HepG2 (cell line): ENCODE data around the gene ARHGEF7. TPM values are rescaled to one million over a fixed set of nuclear protein-coding genes. Genes with fewer than 3 reads are reported as not detected.

Source experiments
- ATAC-seq: fragments of 200-7000 bp; cut with Tn5 transposase; 3 replicates; pipeline ENCODE4 v1.9.1; 2020; ENCODE audit warnings: mild to moderate bottlenecking, moderate library complexity
- BruUV-seq: library from RNA; stranded (reverse); fragments of 400-500 nt; replicated peaks from 2 replicates; lab custom pipeline; 2021; lab: Mats Ljungman, UMichigan
- CTCF ChIA-PET: fragments of 300-600 bp; formaldehyde crosslinking; extraction: SDS; loops from one replicate; lab custom pipeline; 2021; ENCODE audit warnings: low total read pairs, inconsistent platforms, low intra/inter-chr PET ratio; lab: Yijun Ruan, JAX
- POLR2A ChIA-PET: fragments of 350-600 bp; sonication (Branson Sonifier 250); formaldehyde crosslinking; loops from one replicate; lab custom pipeline; 2020; ENCODE audit warnings: antibody characterized with exemption, inconsistent platforms; lab: Yijun Ruan, JAX
- DNase-seq: peaks from one replicate; pipeline ENCODE4 v3.0.0-alpha.2; 2015; ENCODE audit warnings: low spot score
- FAIRE-seq: peaks from 3 replicates; lab custom pipeline; 2011; peaks lifted over from hg19 to GRCh38; lab: Jason Lieb, UNC
- H2AFZ ChIP-seq: one replicate; pipeline ENCODE4 v1.6.1; 2011; ENCODE audit warnings: low read length, inconsistent platforms
- H3K27ac ChIP-seq: fragments of 300-600 bp; 3 replicates; pipeline ENCODE4 v1.8.0; 2011; ENCODE audit warnings: mixed run types, mild to moderate bottlenecking, mixed read lengths, low read length, inconsistent platforms; ENCODE audit not compliant: insufficient read depth; ENCODE audit errors: extremely low read length
- H3K27me3 ChIP-seq, 2 experiments: fragments of 200-600 bp in 1 of 2; 2 replicates in 1 of 2; 3 replicates in 1 of 2; pipeline versions ENCODE4 v1.6.0 to v1.8.0; 2011; ENCODE audit warnings: low read length in 2 of 2, mild to moderate bottlenecking in 2 of 2, moderate library complexity in 2 of 2, inconsistent platforms in 1 of 2; ENCODE audit not compliant: insufficient read depth in 2 of 2, control insufficient read depth in 1 of 2
- H3K36me3 ChIP-seq, 2 experiments: fragments of 200-600 bp in 1 of 2; replicated peaks in 1 of 2; 2 replicates in 1 of 2; 3 replicates in 1 of 2; pipeline versions ENCODE4 v1.5.1 to v1.8.0; 2011; ENCODE audit warnings: low read length in 2 of 2, inconsistent platforms in 1 of 2; ENCODE audit not compliant: insufficient read depth in 2 of 2, control insufficient read depth in 1 of 2
- H3K4me1 ChIP-seq: 2 replicates; pipeline ENCODE4 v1.5.1; 2012; ENCODE audit warnings: low read length, inconsistent platforms; ENCODE audit not compliant: insufficient read depth
- H3K4me2 ChIP-seq: 2 replicates; pipeline ENCODE4 v1.6.0; 2011; ENCODE audit warnings: low read depth, low read length, inconsistent platforms
- H3K4me3 ChIP-seq, 3 experiments: fragments of 200-600 bp in 1 of 3; sonication (generic), shearing (Covaris generic) in 1 of 3; replicated peaks in 1 of 3; 2 replicates each; pipeline ENCODE4 v1.5.1; 2011 to 2016; ENCODE audit warnings: low read length in 3 of 3, inconsistent platforms in 2 of 3, low read depth in 2 of 3, mild to moderate bottlenecking in 2 of 3, control low read depth in 1 of 3, mixed read lengths in 1 of 3; ENCODE audit not compliant: insufficient read depth in 1 of 3
- H3K79me2 ChIP-seq: one replicate; pipeline ENCODE4 v1.6.1; 2011; ENCODE audit warnings: low read length, inconsistent platforms; ENCODE audit not compliant: insufficient read depth
- H3K9ac ChIP-seq: 2 replicates; pipeline ENCODE4 v1.6.0; 2011; ENCODE audit warnings: mild to moderate bottlenecking, low read depth, low read length, inconsistent platforms; ENCODE audit not compliant: insufficient read depth
- H3K9me3 ChIP-seq: 2 replicates; pipeline ENCODE4 v1.5.1; 2012; ENCODE audit warnings: mild to moderate bottlenecking, low read length
- H4K20me1 ChIP-seq: 2 replicates; pipeline ENCODE4 v1.6.0; 2011; ENCODE audit warnings: inconsistent platforms, mild to moderate bottlenecking, low read length, moderate library complexity; ENCODE audit not compliant: insufficient read depth
- CTCF ChIP-seq: sonication (generic); formaldehyde crosslinking; IDR thresholded peaks from 2 replicates; pipeline ENCODE4 v1.5.0; 2020; ENCODE audit warnings: mild to moderate bottlenecking, missing genetic modification reagents, moderate library complexity
- HNF4A ChIP-seq: sonication (generic); formaldehyde crosslinking; IDR thresholded peaks from 2 replicates; pipeline ENCODE4 v1.4.0; 2020; ENCODE audit warnings: missing genetic modification reagents
- HNRNPK ChIP-seq: fragments of 200-400 bp; formaldehyde crosslinking; IDR thresholded peaks from 2 replicates; pipeline ENCODE4 v1.6.1; 2018; ENCODE audit warnings: low read length, low read depth, moderate library complexity, mild to moderate bottlenecking; ENCODE audit not compliant: poor library complexity, severe bottlenecking
- NFIC ChIP-seq: IDR thresholded peaks from 2 replicates; pipeline ENCODE4 v1.6.1; 2012; ENCODE audit warnings: mild to moderate bottlenecking, low read length, inconsistent platforms
- NR3C1 ChIP-seq: sonication (generic); formaldehyde crosslinking; IDR thresholded peaks from 2 replicates; pipeline ENCODE4 v1.4.0; 2020; ENCODE audit warnings: missing genetic modification reagents
- RBFOX2 ChIP-seq: fragments of 200-400 bp; formaldehyde crosslinking; IDR thresholded peaks from 2 replicates; pipeline ENCODE4 v1.6.1; 2017; ENCODE audit warnings: low read depth, mild to moderate bottlenecking, low read length
- ZNF263 ChIP-seq: sonication (generic); formaldehyde crosslinking; IDR thresholded peaks from 2 replicates; pipeline ENCODE4 v1.4.0; 2020; ENCODE audit warnings: missing genetic modification reagents
- WGBS: methylation state at CpG from one replicate; pipeline ENCODE4 v1.1.6; 2017; ENCODE audit warnings: low lambda C conversion rate; 5-methylcytosine and 5-hydroxymethylcytosine counted together
- in situ Hi-C: cut with HindIII; loops from 2 replicates; pipeline ENCODE4 v1.10.0; 2017; ENCODE audit warnings: low pct_unique_long_range_greater_than_20kb; ENCODE audit not compliant: extremely low pct_ligation_motif_present
- intact Hi-C: fragments of 100-400 bp; cut with micrococcal nuclease; formaldehyde crosslinking; loops from one replicate; pipeline ENCODE4 v1.10.0; 2022; ENCODE audit not compliant: unreplicated experiment
- polyA plus RNA-seq, 8 experiments: library from polyadenylated mRNA; depleted of rRNA in 3 of 8; stranded (reverse) in 7 of 8; unstranded in 1 of 8; fragments of >200 nt; fragmentation: Illumina TruSeq in 4 of 8; extraction: Trizol in 4 of 8; gene quantifications; 2 replicates each; pipeline versions ENCODE4 v1.2.1 to v1.2.3, GENCODE V29; 2011 to 2016; ENCODE audit warnings: low read depth in 4 of 8, missing spikeins in 1 of 8, mixed read lengths in 1 of 8; ENCODE audit not compliant: insufficient read depth in 1 of 8
- total RNA-seq, 5 experiments: library from RNA; depleted of rRNA; stranded (reverse); fragments of >200 nt; fragmentation: Illumina TruSeq; extraction: Trizol; gene quantifications; 2 replicates each; pipeline ENCODE4 v1.2.3, GENCODE V29; 2016; ENCODE audit warnings: low read depth in 1 of 5

The ARHGEF7 gene
- total and polyA plus RNA-seq, 2 of the 13 experiments (the other 11 are each of a cell fraction or from before 2014, with no cell fraction given) = 15.7 to 22.3 TPM

GRCh38 chr13:111076155-111077013 is 38.7 kb upstream of the ARHGEF7 start:
- no peak overlapping the region for H3K27ac ChIP-seq
- no peak overlapping the region for H3K9ac ChIP-seq
- no peaks in the 10 kb centered on the region for H3K79me2 ChIP-seq
- FAIRE-seq (no peak), ATAC-seq (peak; percentile 95), DNase-seq (no peak)
- CTCF ChIA-PET = no interaction called here
- 0 out of 6 replicates have a peak overlapping the region, but pooled peaks of 1 of the 3 experiments have one; percentile 16 for H3K4me3 ChIP-seq
- peak overlapping the region; percentile 36 for H3K4me2 ChIP-seq
- in situ Hi-C loops = no loop called here
- TF ChIP-seq CTCF (CRISPR knock-in tag) (0 out of 2 replicates have a peak, but pooled peaks have one; percentile 5), RBFOX2 (no peak), NR3C1 (no peak), HNRNPK (no peak), HNF4A (peak; percentile 48), ZNF263 (CRISPR knock-in tag) (peak; percentile 54; the same call in 1 of the 2 replicates), NFIC (no peak)
- POLR2A ChIA-PET = no interaction called here
- WGBS = 44% methylated on average over 4 of the region's 11 CpGs
- BruUV-seq = no TSS peak
- H3K4me1 ChIP-seq = peaks cover 7% of the 10 kb centered on the region; the same call in 1 of the 2 replicates
- no peak overlapping the region for H2AFZ ChIP-seq
- intact Hi-C loops = no loop called here
- H3K9me3 ChIP-seq = peaks cover 16% of the 10 kb centered on the region
- H3K36me3 ChIP-seq = no peaks in the 10 kb centered on the region
- H4K20me1 ChIP-seq = no peaks in the 10 kb centered on the region
- H3K27me3 ChIP-seq = peaks cover 0 to 13% of the 10 kb centered on the region in 2 experiments; a peak in 2 of 5 replicates
